Measurements from ENCODE around the gene NAA50. TPM values are rescaled to one million over a fixed set of nuclear protein-coding genes. Genes with fewer than 3 reads are reported as not detected.

The NAA50 gene
- total and polyA plus RNA-seq, 8 donors: 15.1 to 159 (median 37.4) TPM

GRCh38 chr3:113719294-113719693 is 26.8 kb downstream of the NAA50 start:
- Histone ChIP-seq H3K27me3 (no peaks in the 10 kb centered on the region), H3K36me3 (peaks cover 21 to 58% (median 49%) of the 10 kb centered on the region in 4 donors), H3K4me3 (no peak overlapping the region), H3K9me3 (no peaks in the 10 kb centered on the region), H3K27ac (no peak overlapping the region), H3K4me1 (peaks cover 0 to 18% (median 0%) of the 10 kb centered on the region in 4 donors)
- intact Hi-C loops (cut with DNase I; ENCODE audit: low total_unique reads): no loop called here
- 98 to 100% (median 100%) methylated on average over 1 of the region's 1 CpG for WGBS, 5 donors
- no peak for TF ChIP-seq POLR2A (IDR thresholded peaks at IDR 0.05)
- no peak for TF ChIP-seq EP300 (IDR thresholded peaks at IDR 0.05)
- no peak for TF ChIP-seq POLR2AphosphoS5 (IDR thresholded peaks at IDR 0.05)
- no peak for TF ChIP-seq CTCF (IDR thresholded peaks at IDR 0.05)
- no peak for DNase-seq

GRCh38 chr3:113717818-113718217 is 28.2 kb downstream of the NAA50 start:
- Histone ChIP-seq H3K9me3 (no peaks in the 10 kb centered on the region), H3K27ac (no peak overlapping the region), H3K4me1 (peaks cover 0 to 4% (median 0%) of the 10 kb centered on the region in 4 donors), H3K27me3 (no peaks in the 10 kb centered on the region), H3K36me3 (peaks cover 21 to 52% (median 44%) of the 10 kb centered on the region in 4 donors), H3K4me3 (no peak overlapping the region)
- 93 to 99% (median 96%) methylated on average over 3 of the region's 3 CpGs for WGBS, 5 donors
- TF ChIP-seq CTCF (IDR thresholded peaks at IDR 0.05) (no peak), POLR2AphosphoS5 (IDR thresholded peaks at IDR 0.05) (no peak), EP300 (IDR thresholded peaks at IDR 0.05) (no peak), POLR2A (IDR thresholded peaks at IDR 0.05) (no peak)
- no peak for DNase-seq
- intact Hi-C loops (cut with DNase I; ENCODE audit: low total_unique reads): no loop called here

- DNase-seq: no peak
- intact Hi-C loops (cut with DNase I; ENCODE audit: low total_unique reads): no loop called here
- H3K27me3 ChIP-seq: no peaks in the 10 kb centered on the region
- H3K36me3 ChIP-seq: peaks cover 21 to 52% (median 41%) of the 10 kb centered on the region in 4 donors
- WGBS, 5 donors: 91 to 99% (median 96%) methylated on average over 3 of the region's 3 CpGs
- no peak overlapping the region for H3K27ac ChIP-seq
- H3K4me3 ChIP-seq: no peak overlapping the region
- no peaks in the 10 kb centered on the region for H3K4me1 ChIP-seq
- no peaks in the 10 kb centered on the region for H3K9me3 ChIP-seq
- no peak for TF ChIP-seq CTCF (IDR thresholded peaks at IDR 0.05)
- TF ChIP-seq POLR2A (IDR thresholded peaks at IDR 0.05): no peak
- no peak for TF ChIP-seq POLR2AphosphoS5 (IDR thresholded peaks at IDR 0.05)
Observed at GRCh38 chr3:113717308-113717707, 28.7 kb downstream of the NAA50 start.

- Histone ChIP-seq H3K36me3 (peaks cover 4 to 27% (median 18%) of the 10 kb centered on the region in 4 donors), H3K4me3 (no peak overlapping the region), H3K9me3 (no peaks in the 10 kb centered on the region), H3K4me1 (no peaks in the 10 kb centered on the region), H3K27ac (no peak overlapping the region), H3K27me3 (no peaks in the 10 kb centered on the region)
- TF ChIP-seq POLR2AphosphoS5 (IDR thresholded peaks at IDR 0.05) (no peak), EP300 (IDR thresholded peaks at IDR 0.05) (no peak), POLR2A (IDR thresholded peaks at IDR 0.05) (no peak), CTCF (IDR thresholded peaks at IDR 0.05) (no peak)
- DNase-seq: no peak
- WGBS, 5 donors: 66 to 80% (median 76%) methylated on average over 1 of the region's 1 CpG
- intact Hi-C loops (cut with DNase I; ENCODE audit: low total_unique reads): no loop called here
Observed at GRCh38 chr3:113714702-113715101, 31.3 kb downstream of the NAA50 start.

Data from stomach (tissue), 9 donors.